H1 (cell line): Measurements from ENCODE around the gene RBM20.

ENCODE experiments used
- BRCA1 ChIP-seq: IDR thresholded peaks from 2 replicates; pipeline ENCODE4 v1.6.1; 2012; ENCODE audit warnings: low read depth, low read length, improper control_type of control experiment
- CBX8 ChIP-seq: fragments of 300-800, 300-1000 bp; sonication (generic); IDR thresholded peaks from 2 replicates; pipeline ENCODE4 v1.7.1; 2016; ENCODE audit warnings: low read depth, low read length, borderline replicate concordance
- CEBPB ChIP-seq: IDR thresholded peaks from 2 replicates; pipeline ENCODE4 v1.6.1; 2012; ENCODE audit warnings: low read depth, low read length
- CTBP2 ChIP-seq: IDR thresholded peaks from 2 replicates; pipeline ENCODE4 v1.7.0; 2011; ENCODE audit warnings: borderline replicate concordance, mild to moderate bottlenecking, moderate library complexity, mixed read lengths, low read length; ENCODE audit not compliant: insufficient read depth, insufficient read length
- EGR1 ChIP-seq: IDR thresholded peaks from 2 replicates; pipeline ENCODE4 v1.6.1; 2011; ENCODE audit warnings: low read depth, low read length, borderline replicate concordance
- EP300 ChIP-seq, 2 experiments: IDR thresholded peaks; 1 replicate in 1 of 2; 2 replicates in 1 of 2; pipeline ENCODE4 v1.6.1; 2011 to 2012; ENCODE audit warnings: low read depth in 2 of 2, low read length in 2 of 2, mild to moderate bottlenecking in 2 of 2, borderline replicate concordance in 1 of 2, inconsistent platforms in 1 of 2, moderate library complexity in 1 of 2
- HDAC2 ChIP-seq, 2 experiments: fragments of 300-600 bp in 1 of 2; sonication (generic) in 1 of 2; IDR thresholded peaks; 2 replicates each; pipeline ENCODE4 v1.6.1; 2011 to 2012; ENCODE audit warnings: low read depth in 2 of 2, low read length in 2 of 2, mild to moderate bottlenecking in 2 of 2, moderate library complexity in 2 of 2, borderline replicate concordance in 1 of 2, inconsistent platforms in 1 of 2
- POLR2A ChIP-seq, 2 experiments: IDR thresholded peaks; 1 replicate in 1 of 2; 2 replicates in 1 of 2; pipeline ENCODE4 v1.6.1; 2011; ENCODE audit warnings: low read depth in 2 of 2, low read length in 2 of 2, mild to moderate bottlenecking in 2 of 2; ENCODE audit errors: control extremely low read depth in 1 of 2
- RAD21 ChIP-seq, 2 experiments: IDR thresholded peaks in 1 of 2; conservative IDR thresholded peaks in 1 of 2; 2 replicates each; pipeline ENCODE4 v1.6.1; 2011; ENCODE audit warnings: low read depth in 2 of 2, low read length in 2 of 2, improper control_type of control experiment in 1 of 2, inconsistent platforms in 1 of 2, mild to moderate bottlenecking in 1 of 2, moderate library complexity in 1 of 2
- ZNF274 ChIP-seq: IDR thresholded peaks from 2 replicates; pipeline ENCODE4 v1.7.0; 2012; ENCODE audit warnings: low read length, borderline replicate concordance; ENCODE audit errors: extremely low read depth
- TF ChIP-seq, protein P1 (sequence below), 3 experiments: IDR thresholded peaks; 1 replicate in 2 of 3; 2 replicates in 1 of 3; pipeline versions ENCODE4 v1.5.1 to v1.6.1; 2011; ENCODE audit warnings: low read length in 3 of 3, mild to moderate bottlenecking in 3 of 3, inconsistent platforms in 2 of 3, low read depth in 1 of 3, moderate library complexity in 1 of 3; ENCODE audit not compliant: insufficient read depth in 1 of 3; ENCODE audit errors: control extremely low read depth in 1 of 3

DNA sequence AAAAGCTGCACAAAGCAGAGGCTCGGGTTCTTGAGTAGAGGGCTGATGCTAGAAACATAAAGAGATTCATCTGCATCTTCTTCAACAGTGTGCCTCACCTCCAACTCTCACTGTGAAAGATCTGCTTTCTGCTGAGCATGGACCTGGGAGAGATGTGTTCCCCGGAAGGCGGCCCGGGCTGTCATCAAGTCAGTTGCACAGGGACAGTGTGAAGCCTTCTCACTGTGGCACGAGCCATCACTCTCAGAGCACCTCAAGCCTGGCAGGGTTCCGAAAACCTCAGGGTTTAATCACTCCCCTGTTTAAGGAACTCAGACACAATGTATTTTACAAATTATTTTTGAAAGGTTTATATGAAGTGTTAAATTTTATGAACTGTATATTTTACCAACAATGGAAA lies 98.7 kb downstream of the RBM20 start:
- TF ChIP-seq, protein P1, sequence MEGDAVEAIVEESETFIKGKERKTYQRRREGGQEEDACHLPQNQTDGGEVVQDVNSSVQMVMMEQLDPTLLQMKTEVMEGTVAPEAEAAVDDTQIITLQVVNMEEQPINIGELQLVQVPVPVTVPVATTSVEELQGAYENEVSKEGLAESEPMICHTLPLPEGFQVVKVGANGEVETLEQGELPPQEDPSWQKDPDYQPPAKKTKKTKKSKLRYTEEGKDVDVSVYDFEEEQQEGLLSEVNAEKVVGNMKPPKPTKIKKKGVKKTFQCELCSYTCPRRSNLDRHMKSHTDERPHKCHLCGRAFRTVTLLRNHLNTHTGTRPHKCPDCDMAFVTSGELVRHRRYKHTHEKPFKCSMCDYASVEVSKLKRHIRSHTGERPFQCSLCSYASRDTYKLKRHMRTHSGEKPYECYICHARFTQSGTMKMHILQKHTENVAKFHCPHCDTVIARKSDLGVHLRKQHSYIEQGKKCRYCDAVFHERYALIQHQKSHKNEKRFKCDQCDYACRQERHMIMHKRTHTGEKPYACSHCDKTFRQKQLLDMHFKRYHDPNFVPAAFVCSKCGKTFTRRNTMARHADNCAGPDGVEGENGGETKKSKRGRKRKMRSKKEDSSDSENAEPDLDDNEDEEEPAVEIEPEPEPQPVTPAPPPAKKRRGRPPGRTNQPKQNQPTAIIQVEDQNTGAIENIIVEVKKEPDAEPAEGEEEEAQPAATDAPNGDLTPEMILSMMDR (IDR thresholded peaks at IDR 0.05; ENCODE audit: control extremely low read depth in 1 of 3, insufficient read depth in 1 of 3, low read depth in 1 of 3, low read length in 3 of 3) = no peak
- TF ChIP-seq CEBPB (no peak), HDAC2 (IDR thresholded peaks at IDR 0.05; ENCODE audit: borderline replicate concordance in 1 of 2, low read depth in 2 of 2, low read length in 2 of 2) (no peak), CBX8 (no peak), ZNF274 (no peak), BRCA1 (no peak), EGR1 (no peak), CTBP2 (no peak), POLR2A (IDR thresholded peaks at IDR 0.05; ENCODE audit: control extremely low read depth in 1 of 2, low read depth in 2 of 2, low read length in 2 of 2) (no peak), RAD21 (IDR thresholded peaks at IDR 0.05 in 1 of 2, conservative IDR thresholded peaks at IDR 0.05 in 1 of 2; ENCODE audit: low read depth in 2 of 2, low read length in 2 of 2) (no peak), EP300 (IDR thresholded peaks at IDR 0.05; ENCODE audit: borderline replicate concordance in 1 of 2, low read depth in 2 of 2, low read length in 2 of 2) (no peak)
